GM12874 (cell line): ENCODE results near the gene ABCD4.
A peak's percentile ranks its signal among the peaks of the same experiment; 100 is the strongest.

Source experiments
- TF ChIP-seq, protein P1 (sequence below): IDR thresholded peaks from 2 replicates; pipeline ENCODE4 v1.5.1; 2011; ENCODE audit warnings: low read depth, mild to moderate bottlenecking, control low read depth, low read length, moderate library complexity; ENCODE audit not compliant: insufficient read depth

ABCD4 gene

DNA sequence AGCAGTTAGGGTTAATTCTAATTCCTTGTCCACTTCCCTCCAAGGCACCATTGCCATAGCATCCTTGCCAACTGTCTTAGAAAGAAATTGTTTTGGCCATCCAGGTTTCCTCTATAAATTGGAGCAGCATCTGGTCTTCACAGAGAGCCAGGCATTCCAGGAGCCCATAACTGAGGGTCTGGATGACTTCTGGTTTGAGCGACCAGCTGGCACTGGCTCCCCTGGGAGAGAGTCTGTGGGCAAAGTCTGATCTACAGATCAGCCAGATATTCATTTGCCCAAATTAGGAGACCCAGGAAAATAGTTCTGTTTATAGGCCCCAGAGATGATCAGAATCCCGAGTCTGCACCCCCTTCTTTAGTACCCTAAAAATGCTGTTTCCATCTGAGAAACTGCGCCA is 47.5 kb downstream of the ABCD4 start:
- TF ChIP-seq, protein P1, sequence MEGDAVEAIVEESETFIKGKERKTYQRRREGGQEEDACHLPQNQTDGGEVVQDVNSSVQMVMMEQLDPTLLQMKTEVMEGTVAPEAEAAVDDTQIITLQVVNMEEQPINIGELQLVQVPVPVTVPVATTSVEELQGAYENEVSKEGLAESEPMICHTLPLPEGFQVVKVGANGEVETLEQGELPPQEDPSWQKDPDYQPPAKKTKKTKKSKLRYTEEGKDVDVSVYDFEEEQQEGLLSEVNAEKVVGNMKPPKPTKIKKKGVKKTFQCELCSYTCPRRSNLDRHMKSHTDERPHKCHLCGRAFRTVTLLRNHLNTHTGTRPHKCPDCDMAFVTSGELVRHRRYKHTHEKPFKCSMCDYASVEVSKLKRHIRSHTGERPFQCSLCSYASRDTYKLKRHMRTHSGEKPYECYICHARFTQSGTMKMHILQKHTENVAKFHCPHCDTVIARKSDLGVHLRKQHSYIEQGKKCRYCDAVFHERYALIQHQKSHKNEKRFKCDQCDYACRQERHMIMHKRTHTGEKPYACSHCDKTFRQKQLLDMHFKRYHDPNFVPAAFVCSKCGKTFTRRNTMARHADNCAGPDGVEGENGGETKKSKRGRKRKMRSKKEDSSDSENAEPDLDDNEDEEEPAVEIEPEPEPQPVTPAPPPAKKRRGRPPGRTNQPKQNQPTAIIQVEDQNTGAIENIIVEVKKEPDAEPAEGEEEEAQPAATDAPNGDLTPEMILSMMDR = no peak

DNA sequence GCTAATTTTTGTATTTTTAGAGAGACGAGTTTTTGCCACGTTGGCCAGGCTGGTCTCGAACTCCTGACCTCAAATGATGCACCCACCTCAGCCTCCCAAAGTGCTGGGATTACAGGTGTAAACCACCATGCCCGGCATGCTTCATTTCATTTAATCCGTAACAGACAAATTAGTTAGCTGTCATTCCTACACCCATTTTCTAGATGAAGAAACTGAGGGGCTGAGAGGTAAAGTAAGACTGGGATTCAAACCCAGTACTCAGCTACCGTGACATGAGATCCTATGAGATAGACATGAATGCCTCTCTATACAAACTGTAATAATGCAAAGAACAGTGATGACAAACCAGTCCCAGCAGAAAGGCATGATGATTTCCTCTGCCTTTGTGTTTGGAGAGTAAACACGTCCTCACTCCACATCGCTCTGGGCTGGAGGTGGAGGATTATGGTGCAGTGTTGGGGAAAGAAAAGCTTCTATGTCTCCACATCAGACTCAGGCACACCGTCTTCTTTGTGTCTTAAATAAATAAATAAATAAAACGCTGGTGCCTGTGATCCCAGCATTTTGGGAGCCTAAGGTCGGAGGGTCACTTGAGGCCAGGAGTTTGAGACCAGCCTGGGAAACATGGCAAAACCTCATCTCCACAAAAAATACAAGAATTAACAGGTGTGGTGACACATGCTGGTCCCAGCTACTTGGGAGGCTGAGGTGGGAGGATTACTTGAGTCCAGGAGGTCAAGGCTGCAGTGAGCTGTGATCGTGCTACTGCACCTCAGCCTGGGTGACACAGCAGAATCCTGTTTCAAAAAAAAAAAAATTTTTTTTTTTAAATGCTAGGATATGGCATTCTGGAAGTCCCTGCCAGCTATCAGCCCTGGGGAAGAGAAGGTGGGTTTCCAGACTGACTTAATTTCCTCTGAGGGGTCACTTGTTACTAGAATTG is 53.0 kb downstream of the ABCD4 start:
- TF ChIP-seq, protein P1 = no peak

DNA sequence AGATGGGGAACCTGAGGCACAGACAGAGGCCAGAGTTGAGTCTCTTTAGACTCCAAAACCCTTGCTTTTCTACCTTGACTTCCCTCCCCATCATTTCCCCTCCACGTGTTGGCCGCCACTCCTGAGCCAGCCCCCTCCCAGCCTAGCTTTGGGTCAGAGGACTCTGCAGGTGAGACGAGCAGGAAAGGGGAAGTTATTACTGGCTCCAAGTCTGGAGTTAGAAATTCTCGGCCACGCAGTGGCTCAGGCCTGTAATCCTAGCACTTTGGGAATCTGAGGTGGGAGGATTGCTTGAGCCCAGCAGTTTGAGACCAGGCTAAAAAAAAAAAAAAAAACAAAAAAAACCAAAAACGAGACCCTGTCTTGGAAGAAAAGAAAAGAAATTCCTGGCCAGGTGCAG is 54.7 kb downstream of the ABCD4 start:
- TF ChIP-seq, protein P1 = no peak

DNA sequence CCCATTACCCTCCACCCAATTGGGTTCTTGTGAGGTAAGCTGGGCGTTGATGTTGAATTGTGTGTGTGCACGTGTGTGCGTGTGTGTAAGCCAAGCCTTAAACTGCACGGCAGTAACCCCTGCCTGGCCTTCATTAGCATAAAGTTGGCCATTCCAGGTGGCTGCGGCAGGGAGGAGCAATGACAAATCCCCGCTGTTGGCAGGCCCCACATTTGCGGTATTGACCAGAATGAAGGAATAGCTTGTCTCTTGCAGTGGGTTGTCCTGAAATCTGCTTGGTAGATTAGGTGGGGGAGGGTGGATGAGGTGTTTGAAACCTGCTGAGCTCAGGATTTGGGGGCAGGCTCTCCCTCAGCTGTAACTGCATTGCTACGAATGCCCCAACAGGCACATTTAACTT is 56.2 kb downstream of the ABCD4 start:
- TF ChIP-seq, protein P1 = no peak

DNA sequence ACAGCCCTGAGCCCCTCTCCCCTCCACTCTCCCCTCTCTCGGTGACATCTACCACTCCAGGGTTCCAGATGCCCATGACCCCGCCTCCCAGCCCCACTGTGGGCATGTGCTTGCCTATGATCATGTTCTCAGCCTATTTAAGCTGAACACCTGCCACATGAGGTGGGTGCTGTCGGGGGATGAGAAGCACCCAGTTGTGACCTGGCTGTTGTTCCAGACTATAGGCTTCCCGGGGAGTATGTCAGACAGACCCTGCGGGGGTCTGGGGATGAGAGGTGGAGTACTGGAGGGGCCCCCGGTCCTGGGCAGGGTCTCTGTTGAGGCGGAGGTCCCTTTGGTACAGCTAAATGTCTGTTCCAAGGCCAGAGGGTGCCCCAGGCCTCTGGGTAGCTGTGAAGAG is 57.4 kb downstream of the ABCD4 start:
- TF ChIP-seq, protein P1 = no peak

DNA sequence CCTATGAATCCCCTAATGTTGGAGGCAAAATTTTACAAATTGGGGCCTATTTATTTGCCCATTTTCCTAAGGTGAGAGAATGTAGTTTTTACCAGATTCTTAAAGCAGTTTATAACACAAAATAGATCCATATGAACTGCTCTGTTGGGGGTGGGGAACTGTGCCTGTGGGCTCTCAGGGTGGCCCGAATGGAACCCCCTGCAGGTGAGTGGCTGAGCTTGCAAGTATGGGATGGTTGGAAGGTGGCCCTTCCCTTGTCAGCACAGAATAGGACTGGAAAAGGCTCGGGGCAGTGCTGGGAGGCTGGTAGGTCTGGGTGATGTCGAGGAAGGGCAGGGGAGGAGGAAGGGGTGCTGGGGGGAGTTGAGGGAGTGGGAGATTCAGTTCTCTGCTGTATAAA is 58.6 kb downstream of the ABCD4 start:
- TF ChIP-seq, protein P1 = peak; percentile 24; the same call in 1 of the 2 replicates

DNA sequence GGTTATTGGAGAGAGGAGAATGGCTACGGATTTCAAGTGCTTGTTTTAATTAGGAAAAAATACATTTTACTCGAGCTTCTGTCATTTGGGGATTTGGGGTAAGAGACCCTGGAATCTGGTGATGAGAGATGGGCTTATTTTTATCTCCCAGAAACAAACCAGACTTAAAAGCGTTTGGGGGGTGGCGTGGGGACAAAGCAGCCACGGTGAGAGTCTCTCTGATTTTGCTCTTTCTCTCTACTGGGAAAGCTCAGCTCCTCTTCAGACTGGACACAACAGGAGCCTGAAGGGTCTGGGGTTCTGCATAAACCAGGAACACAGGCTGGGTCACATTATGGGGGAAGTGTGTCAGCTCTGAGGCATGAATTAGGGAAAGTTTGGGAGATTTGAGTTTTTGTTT is 59.7 kb downstream of the ABCD4 start:
- TF ChIP-seq, protein P1 = no peak
